CD4-positive, alpha-beta T cell treated with Interleukin-12 subunit alpha and Interleukin-12 subunit beta, for 1 hour (primary cell): ENCODE measurements around the gene PTBP1.

ENCODE experiments used
- DNase-seq: peaks from one replicate; pipeline ENCODE4 v3.0.0-alpha.2; 2020

PTBP1 gene

DNA sequence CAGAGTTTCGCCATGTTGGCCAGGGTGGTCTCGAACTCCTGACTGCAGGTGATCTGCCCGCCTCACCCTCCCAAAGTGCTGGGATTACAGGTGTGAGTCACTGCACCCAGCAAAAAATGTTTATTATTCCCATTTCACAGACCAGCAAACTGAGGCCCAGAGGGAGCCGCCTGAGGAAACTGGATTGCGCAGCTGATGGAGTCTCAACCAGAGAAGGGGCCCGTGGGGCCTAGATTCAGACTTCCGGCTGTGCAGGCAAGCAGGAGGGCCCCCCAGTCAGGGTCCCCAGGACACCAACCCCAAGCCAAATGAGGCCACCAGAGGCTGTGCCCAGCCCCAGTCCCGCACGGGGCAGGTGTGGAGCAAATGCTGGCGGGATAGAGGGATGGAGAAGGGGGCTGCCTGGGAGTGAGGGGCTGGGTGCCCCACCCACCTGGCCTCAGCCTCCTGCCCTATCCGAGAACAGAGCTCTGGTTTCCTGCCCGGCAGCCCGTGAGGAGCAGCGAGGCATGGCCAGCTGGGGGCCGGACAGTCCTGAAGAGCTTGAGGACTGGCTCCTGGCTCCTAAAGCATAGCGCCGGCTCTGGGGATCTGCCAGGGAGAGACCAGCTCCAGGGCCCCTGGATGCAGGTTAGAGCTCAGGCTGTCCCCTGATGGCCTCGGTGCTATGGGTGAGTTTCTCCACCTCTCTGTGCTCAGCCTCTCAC, 24.4 kb upstream of the PTBP1 start:
- DNase-seq = no peak

DNA sequence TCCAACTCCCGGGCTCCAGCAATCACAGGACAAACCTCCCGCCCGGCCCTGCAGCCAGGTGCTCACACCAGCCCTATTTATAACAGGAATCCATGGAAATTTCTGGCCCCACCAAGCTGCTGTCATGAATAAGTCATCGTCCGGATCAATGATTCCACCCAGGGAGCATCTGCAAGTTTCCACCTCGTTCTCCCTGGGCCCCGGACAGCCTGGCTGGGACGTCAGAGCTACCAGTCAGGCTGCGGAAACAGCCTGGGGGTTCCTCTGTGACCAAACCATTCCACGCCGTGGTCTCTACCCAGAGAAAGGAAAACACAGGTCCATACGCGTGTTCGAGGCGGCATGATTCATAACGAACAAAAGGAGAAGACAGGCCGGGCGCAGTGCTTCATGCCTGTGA, 20.7 kb upstream of the PTBP1 start:
- DNase-seq = no peak

DNA sequence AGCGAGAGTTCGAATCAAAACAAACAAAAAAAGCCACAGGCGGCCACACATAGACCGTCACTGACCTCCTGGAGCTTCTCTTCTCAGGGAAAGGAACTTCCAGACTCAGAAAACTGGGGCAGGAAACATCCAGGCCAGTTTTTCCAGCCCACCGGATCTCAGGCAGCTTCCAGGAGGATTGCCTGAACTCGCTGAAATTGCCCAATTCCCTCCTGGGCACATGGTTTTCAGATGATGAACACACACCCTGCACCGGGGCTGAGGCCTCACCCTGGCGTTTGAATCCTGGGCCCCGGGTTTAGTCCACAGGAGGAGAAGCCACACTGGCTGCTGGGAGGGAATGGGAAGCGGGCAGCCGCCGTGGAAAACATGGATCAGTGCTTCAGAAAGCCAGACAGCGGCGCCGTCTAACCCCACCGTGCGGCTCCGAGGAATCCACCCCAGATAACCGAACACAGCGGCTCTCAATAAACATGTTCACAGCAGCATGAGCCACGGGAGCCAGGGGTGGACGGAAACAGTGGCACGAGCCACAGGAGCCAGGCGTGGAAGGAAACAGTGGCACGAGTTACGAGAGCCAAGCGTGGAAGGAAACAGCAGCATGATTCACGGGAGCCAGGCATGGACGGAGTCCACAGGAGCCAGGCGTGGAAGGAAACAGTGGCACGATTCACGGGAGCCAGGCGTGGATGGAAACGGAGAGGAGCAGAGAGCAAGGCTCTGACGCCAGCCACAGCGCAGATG, 18.2 kb upstream of the PTBP1 start:
- no peak for DNase-seq

DNA sequence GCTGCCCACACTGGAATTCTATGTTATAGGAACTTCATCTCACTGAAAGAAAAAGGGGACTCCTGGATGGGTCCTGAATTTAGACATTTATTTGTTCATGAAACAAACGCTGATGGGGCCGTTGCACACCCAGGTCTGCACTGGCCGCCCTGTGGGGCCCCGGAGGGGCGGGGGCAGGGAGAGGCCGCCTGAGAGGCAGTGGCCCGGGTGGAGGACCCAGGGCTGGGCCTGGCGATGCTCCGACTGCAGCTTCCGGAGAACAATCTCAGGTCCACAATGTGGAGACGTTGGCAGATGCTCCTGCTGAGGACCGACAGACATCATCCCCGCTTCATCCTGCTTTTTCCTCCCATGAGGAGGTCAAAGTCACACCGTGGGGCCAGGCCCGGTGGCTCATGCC, 16.3 kb upstream of the PTBP1 start:
- no peak for DNase-seq

DNA sequence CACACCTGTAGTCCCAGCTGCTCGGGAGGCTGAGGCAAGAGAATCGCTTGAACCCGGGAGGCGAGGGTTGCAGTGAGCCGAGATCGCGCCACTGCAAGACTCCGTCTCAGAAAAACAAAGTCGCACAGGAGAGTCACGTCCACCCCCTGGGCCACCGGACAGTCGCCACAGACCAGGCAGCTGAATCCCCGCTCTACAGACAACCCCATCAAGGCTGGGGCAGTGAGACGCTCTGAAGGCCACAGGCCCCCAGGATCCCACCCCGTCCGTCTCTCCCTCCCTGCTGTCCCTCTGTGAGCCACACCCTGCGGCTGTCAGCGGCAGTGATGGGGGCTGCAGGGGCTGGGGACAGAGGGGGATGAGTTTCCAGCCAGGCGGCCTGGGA, 15.5 kb upstream of the PTBP1 start:
- no peak for DNase-seq

DNA sequence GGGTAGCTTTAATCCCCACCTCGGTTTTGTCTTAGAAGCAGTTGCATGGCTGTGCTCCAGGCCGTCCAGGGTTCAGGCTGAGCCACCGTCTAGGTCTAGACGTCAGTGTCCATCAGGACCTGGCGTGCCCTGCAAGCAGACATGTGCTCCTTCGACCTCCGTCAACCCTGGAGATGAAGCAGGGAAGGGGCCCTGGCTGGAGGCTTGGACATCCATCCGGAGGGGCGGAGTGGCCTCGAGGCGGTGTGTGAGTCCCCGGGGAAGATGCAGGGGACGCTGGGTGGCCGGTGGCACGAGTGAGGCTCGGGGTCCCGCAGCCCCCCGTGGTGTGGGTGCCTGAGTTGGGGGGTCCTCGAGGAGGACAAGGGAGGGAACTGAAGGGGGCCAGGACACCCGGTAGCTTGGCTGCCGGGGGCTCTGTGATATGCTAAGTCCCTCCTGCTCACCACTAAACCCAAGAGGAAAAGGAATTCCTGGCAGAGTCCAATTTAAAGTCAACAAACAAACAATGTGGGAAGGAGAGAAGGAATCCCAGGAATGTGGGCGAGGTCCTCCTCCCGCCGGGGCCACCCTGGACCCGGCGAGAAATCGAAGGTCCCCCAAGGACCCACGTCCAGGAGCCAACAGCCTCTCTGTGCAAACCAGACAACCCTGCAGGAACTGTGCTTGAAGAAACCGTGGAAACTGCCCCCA, 14.9 kb upstream of the PTBP1 start:
- DNase-seq = no peak

GRCh38 chr19:782878-783668, 14.2 kb upstream of the PTBP1 start:
- no peak for DNase-seq

- DNase-seq = no peak
Observed at GRCh38 chr19:784541-784940, 12.7 kb upstream of the PTBP1 start.

DNA sequence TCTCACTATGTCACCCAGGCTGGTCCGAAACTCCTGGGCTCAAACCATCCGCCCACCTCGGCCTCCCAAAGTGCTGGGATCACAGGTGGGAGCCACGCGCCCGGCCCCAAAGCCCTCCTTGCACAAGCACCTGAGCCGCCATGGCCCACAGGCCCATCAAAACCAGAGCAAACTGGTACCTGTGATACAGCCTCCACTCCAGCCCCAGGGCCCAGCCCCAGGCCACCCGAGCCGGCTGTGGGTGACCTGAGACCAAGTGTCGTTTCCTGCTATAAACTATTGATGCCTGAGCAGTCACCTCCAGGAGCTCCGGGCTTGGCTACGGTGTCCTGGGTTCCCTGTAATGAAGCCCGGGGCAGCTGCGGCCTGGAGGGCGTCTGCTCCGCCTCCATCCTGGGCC, 9.7 kb upstream of the PTBP1 start:
- DNase-seq = no peak

GRCh38 chr19:788686-788982, 8.6 kb upstream of the PTBP1 start:
- no peak for DNase-seq

DNA sequence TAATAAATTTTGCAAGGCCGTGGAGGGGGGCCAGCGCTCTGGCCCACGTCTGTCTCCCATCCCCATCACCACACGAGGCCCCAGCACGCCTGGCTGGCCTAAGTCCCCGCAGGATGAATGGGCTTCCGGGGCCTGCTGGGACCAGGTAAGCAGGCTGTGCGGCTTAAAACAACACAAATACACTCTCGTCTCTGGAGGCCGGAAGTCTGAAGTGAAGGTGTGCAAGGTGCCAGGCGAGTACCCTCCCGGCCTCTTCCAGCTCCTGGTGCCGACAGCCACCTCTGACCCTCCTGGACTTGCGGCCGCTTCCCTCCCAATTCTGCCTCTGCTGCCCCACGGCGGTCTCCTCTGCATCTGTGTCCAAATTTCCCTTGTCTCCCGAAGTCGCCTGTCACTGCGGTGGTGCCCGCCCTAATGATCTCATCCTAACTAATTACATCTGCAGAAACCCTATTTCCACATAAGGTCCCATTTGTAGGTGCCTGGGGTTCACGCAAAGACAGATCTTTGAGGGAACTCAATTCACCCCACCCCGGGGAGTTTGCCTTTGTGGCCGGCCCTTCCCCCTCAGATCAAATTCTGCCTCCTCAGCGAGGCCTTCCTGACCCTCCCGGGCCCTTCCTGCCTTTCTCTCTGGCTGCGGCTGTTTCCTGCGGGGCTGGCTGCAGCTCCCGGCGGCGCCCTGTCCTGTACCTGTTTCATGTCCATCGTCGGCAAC, 8.1 kb upstream of the PTBP1 start:
- DNase-seq = no peak

DNA sequence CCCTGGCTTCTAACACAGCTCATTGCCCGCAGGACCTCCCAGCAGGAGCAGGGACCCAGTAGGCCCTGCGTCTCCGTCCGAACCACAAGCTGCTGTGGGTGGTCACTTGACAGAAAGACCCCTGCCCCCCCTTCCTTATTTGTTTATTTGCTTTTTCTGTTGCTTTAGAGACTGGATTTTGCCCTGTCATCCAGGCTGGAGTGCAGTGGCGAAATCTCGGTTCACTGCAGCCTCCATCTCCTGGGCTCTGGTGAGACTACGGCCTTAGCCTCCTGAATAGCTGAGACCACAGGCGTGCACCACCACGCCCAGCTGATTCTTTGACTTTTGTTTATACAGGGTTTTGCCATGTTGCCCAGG, 7.6 kb upstream of the PTBP1 start:
- no peak for DNase-seq

GRCh38 chr19:791007-791566, 6.2 kb upstream of the PTBP1 start:
- no peak for DNase-seq

DNA sequence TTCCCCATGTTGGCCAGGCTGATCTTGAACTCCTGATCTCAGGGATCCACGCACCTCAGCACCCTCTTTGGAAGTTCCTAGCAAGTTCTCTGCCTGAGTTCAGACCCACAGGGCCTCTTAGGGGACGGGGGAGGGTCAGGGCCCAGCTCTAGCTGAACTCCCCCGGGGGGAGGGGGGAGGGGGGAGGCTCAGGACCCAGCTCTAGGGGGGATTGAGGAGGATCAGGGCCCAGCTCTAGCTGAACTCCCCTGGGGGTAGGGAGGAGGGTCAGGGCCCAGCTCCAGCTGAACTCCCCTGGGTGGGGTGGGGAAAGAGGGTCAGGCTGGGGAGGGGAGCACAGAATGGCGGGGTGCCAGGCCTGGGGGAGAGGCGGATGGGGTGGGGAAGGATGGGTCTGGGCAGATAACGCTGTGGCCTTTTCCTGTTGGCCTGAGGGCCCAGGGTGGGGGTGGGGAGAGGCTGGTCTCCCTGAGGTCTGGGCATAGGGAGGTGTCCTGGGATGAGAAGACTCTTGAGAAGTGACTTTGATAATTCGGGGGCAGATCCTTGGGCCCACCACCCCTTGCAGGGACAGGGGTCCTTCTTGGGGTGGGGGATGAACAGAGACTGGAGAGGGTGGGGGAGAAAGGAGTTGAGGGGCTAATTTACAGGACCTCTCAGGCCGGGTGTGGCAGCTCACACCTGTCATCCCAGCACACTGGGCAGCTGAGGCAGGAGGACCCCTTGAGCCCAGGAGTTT, 5.5 kb upstream of the PTBP1 start:
- DNase-seq = no peak

GRCh38 chr19:792306-792885, 4.9 kb upstream of the PTBP1 start:
- DNase-seq = no peak

DNA sequence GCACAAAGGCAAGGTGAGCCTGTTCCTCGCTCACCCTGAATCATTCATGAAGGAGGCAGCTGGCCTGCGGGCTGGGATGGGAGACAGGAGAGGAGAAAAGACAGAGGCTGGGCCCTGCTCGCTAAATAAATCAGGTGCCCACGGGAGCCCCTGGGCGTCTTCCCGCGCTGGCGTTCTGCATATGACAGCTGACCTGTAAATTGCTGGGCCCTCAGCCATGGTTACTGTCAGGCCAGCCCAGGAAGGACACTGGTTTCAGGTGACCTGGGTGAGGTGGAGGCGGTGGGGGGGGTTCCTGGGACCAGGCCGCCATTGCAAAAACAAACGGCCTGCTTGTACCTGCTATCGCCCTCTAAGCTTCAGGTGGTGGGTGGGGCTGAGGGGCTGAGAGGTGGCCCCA, 3.4 kb upstream of the PTBP1 start:
- DNase-seq = no peak

- DNase-seq = no peak
Observed at GRCh38 chr19:795073-795611, 2.1 kb upstream of the PTBP1 start.

DNA sequence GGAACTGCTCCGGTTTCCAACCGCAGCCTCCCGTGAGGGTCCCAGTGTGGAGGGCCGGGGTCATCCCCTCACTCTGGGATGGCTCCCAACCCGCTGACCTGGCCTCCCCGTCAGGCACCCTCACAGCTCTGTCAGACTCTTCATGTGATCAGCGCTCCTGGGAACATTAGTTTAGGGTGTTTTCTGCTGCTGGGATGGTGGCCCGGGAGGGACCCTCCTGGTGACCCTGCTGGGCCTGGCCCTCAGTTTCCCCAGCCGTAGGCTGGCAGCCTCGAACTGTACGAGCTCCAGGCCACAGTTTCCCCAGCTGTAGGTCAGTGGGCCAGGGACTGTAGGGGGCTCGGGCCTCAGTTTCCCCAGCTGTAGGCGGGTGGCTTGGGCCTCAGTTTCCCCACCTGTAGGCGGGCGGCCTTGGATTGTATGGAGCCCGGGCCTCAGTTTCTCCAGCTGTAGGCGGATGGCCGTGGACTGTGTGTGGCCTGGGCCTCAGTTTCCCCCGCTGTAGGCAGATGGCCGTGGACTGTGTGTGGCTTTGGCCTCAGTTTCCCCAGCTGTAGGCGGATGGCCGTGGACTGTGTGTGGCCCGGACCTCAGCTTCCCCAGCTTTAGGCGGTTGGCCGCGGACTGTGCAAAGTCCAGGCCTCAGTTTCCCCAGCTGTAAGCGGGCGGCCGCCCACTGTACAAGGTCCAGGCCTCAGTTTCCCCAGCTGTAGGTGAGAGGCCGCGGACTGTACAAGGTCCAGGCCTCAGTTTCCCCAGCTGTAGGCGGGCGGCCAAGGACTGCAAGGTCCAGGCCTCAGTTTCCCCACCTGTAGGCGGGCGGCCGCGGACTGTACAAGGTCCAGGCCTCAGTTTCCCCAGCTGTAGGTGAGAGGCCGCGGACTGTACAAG, 1.3 kb upstream of the PTBP1 start:
- no peak for DNase-seq

DNA sequence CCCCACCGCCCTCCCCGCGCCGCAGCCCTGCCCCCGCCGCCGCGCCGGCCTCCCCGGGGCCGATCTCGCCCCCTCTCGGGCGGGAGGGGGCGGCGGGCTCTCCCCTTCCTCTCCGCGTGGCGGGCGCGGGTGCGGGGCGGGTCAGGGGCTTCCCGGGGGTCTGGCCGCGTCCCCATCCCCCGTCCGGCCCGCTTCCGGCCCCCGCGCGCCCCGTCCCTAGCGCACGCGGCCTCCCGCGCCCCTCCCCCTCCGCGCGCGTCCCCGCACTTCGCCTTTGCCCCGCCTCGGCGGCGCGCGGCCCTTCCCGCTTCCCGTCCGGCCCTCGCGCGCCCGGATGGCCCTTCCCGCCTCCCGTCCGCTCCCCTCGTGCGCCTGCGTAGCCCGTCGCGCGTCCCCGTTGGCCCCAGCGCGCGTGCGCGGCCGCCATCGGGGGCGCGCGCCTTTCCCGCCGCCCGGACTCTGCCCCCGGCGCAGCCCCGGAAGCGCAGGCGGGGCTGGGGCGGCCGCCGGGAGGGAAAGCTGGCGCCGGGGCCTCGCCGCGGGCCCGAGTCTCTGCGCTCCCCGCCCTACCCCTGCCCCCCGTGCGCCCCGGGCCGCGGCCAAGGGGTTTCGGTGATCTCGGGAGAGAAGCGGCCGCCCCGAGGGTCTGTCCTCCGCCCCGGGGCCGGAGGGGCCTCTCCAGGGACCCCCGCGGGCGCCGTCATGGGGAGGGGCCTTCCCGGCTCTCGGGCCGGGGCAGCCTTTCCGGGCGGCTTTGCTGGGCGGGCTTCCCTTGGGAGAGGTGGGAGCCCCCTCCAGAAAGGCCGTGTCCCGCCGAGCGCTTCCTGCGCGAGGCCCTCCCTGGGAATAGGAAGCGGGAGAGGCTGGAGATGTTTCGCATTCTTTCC, 519 bp downstream of the PTBP1 start:
- peak; percentile 92 for DNase-seq
